Stimulated activated CD8-positive, alpha-beta memory T cell treated with anti-CD3 and anti-CD28 coated beads, Interleukin-12 subunit alpha, Interleukin-12 subunit beta, amount 100 ng/mL, for 24 hours (primary cell): ENCODE measurements around the gene ANKRD13D.

Experiments
- DNase-seq: peaks from one replicate; pipeline ENCODE4 v3.0.0-alpha.2; 2020; ENCODE audit errors: extremely low read depth

ANKRD13D gene

DNA sequence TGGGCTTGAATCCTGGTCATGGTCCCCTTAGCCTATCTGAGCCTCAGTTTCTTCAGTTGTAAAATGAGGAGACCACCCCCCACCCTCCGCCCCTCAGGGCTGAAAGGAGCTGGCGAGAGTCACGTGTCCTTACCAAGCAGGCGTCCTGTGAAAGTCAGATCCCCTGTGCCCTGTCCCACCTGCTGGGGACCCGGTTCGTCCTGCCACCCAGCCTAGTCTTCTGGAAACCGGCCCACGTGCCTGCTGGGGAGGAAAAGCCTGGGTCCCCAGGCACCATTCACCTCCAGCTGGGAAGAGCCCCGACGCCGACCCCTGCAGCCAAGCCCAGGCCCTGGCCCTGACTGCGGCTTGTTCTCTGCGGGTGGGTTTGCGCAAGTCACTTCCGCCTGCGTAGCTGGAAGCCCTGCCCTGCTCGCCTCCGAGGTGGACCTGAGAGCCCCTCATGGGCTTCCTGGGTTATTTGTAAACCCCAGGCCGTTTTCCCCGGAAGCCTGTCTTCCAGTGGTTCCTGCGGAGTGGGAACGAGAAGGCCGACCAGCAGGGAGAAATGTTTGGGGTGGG is 13.5 kb downstream of the ANKRD13D start:
- no peak for DNase-seq

DNA sequence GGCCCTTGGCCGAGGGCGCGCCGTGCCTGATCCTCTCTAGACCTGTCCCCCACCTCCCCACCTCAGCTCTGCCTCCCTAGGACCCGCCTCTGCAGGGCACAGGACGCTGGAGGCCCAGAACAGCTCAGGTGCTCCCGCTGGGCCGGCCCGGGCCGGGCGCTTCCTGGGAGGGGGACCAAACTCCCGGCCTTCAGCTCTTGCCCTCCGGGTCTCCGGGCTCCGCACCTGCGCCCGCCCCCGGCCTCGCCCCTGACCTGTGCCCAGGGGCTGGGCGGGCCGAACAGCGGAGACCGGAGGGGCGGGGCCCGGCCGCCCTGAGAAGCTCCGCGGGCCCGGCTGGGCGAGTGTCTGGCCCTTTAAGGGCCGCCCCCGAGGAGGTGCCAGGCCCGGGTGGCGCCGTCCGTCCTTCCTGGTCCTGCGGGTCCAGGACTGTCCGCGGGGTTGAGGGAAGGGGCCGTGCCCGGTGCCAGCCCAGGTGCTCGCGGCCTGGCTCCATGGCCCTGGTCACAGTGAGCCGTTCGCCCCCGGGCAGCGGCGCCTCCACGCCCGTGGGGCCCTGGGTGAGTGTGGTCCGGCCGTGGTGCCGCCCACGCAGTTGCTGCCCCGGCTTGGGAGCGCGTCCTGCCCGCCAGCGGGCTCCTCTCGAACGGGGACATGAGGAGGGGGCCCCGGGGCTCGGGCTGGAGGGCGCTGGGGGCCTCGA is 14.2 kb downstream of the ANKRD13D start, which contains the start of gene SSH3:
Gene SSH3 (plus strand): TSS at position 399 of the 703 bp plus-strand sequence. CDS start 96 bp downstream, at position 495.
- DNase-seq, result no peak

DNA sequence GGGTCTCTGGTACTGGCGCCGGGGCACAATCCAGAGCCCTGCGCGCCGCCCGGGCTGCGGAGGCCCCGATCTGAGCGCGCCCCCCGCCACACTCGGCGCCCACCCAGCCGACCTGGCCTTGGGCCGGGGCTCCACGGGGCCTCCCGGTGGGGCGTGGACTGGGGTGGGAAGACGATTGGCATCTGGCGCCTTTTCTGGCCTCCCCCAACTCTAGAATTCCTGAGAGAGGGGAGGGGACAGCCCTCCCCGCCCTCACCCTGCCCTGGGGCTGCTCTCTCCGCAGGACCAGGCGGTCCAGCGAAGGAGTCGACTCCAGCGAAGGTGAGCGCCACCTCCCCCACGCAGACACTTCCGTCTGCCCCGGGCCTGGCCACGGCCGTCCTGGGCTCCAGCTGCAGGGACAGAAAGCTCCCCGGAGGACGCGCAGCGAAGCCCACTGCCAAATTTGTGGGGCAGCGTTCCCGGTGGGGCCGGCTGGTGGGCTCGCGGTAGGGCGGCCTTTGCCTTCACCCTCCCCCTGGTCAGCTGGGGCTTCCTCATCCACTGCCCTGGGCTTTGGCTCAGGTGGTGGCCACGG is 14.8 kb downstream of the ANKRD13D start:
- DNase-seq, result no peak

DNA sequence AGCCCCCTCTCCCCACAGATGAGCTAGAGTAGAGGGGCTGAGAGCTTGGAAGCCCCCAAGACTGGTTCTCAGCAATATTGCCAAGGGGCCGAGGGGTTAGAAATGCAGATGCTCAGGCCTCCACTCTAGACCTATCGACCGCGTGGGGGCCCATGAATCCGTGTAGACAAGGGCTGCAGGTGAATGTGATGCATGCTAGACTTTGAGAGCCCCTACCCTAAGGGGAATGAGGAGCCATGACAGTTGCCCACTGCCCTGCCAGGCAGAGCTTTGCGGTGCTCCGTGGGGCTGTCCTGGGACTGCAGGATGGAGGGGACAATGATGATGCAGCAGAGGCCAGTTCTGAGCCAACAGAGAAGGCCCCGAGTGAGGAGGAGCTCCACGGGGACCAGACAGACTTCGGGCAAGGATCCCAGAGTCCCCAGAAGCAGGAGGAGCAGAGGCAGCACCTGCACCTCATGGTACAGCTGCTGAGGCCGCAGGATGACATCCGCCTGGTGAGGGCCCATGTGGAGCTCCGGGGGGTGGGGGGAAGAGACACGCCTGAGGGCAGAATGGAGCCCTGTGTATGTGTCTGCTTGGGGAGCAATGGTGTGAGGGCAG is 15.5 kb downstream of the ANKRD13D start:
- no peak for DNase-seq

DNA sequence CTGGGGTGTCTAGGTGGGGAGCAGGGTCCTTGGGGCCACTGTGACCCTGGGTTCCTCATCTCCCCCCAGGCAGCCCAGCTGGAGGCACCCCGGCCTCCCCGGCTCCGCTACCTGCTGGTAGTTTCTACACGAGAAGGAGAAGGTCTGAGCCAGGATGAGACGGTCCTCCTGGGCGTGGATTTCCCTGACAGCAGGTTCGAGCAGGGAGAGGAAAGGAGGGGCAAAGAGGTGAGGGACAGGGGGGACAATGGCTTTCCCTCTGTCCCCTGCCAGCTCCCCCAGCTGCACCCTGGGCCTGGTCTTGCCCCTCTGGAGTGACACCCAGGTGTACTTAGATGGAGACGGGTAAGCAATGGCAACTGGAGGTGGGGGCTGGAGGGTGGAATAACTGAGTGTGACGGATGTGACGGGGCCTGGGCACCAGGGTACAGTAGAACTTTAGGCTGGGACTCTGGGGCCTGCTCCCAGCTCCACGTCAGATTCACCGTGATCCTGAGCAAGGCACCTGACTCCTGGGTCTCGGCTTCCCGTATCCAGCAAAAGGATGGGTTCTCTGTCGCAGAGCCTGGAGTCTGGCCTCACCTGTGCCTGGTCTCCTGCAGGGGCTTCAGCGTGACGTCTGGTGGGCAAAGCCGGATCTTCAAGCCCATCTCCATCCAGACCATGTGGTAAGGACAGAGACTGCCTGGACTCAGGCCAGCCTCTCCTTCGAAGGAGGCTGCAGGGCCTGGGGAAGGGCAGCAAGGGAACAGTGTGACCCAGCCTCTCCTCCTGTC is 17.9 kb downstream of the ANKRD13D start:
- no peak for DNase-seq

DNA sequence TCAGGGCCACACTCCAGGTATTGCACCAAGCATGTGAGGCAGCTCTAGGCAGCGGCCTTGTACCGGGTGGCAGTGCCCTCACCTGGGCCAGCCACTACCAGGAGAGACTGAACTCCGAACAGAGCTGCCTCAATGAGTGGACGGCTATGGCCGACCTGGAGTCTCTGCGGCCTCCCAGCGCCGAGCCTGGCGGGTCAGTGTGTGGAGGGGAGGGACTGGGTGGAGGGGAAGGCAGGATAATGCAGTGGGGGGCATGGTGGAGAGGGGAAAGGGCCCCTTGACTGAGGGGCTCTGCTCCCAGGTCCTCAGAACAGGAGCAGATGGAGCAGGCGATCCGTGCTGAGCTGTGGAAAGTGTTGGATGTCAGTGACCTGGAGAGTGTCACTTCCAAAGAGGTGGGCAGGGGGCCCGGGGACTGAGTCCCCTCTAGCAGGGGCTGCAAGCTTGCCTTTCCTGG is 18.5 kb downstream of the ANKRD13D start:
- DNase-seq, result no peak

DNA sequence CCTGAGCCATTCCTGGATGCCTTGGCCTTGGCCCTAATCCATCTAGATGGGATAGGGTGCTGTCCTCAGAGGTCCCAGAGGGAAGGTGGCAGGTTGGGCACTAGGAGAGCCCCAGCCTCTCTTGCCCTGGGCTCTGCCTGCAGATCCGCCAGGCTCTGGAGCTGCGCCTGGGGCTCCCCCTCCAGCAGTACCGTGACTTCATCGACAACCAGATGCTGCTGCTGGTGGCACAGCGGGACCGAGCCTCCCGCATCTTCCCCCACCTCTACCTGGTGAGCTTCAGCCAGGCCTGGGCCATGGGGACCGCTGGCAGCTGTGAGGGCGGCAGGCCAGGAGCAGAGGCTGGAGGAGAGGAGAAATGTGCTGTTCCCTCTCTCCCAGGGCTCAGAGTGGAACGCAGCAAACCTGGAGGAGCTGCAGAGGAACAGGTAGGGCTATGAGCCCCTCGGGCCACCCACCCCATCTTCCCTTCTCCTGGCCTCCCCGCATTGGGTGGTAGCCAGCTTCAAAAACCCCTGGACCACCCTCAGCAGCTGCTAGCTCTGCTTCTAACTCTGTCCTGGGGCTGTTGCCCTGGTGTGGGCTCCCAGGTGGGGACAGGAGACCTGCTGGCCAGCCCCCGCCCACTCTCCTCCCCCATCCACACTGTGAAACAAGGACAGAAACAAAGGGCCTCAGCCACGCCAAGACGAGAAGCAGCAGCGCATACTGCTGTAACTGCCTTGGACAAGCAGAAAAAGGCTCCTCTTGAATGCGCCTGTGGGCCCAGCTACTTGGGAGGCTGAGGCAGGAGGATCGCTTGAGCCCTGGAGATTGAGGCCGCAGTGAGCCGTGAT is 19.1 kb downstream of the ANKRD13D start:
- no peak for DNase-seq

DNA sequence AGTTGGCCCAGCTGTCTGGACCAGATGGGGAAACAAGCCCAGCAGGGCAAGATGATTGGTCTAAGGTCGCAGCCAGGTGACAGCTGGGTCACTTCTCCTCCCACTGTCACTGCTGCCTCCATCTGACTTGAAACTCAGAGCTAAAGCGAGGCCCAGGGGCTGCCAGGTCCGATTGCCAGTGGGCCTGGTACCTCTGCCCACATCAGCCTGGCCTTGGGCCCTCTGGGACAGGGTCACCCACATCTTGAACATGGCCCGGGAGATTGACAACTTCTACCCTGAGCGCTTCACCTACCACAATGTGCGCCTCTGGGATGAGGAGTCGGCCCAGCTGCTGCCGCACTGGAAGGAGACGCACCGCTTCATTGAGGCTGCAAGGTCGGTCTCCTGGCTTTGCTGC is 20.1 kb downstream of the ANKRD13D start:
- DNase-seq, result no peak

DNA sequence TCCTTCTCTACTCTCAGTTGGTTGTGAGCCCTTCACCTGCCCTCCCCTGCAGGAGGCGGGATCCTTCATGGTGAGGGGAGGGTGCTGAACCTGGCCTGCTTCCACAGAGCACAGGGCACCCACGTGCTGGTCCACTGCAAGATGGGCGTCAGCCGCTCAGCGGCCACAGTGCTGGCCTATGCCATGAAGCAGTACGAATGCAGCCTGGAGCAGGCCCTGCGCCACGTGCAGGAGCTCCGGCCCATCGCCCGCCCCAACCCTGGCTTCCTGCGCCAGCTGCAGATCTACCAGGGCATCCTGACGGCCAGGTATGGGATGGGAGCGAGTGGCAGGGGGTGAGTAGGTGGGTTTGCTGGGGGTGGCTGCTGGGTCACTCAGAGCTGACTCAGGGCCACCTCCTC is 20.6 kb downstream of the ANKRD13D start:
- no peak for DNase-seq

DNA sequence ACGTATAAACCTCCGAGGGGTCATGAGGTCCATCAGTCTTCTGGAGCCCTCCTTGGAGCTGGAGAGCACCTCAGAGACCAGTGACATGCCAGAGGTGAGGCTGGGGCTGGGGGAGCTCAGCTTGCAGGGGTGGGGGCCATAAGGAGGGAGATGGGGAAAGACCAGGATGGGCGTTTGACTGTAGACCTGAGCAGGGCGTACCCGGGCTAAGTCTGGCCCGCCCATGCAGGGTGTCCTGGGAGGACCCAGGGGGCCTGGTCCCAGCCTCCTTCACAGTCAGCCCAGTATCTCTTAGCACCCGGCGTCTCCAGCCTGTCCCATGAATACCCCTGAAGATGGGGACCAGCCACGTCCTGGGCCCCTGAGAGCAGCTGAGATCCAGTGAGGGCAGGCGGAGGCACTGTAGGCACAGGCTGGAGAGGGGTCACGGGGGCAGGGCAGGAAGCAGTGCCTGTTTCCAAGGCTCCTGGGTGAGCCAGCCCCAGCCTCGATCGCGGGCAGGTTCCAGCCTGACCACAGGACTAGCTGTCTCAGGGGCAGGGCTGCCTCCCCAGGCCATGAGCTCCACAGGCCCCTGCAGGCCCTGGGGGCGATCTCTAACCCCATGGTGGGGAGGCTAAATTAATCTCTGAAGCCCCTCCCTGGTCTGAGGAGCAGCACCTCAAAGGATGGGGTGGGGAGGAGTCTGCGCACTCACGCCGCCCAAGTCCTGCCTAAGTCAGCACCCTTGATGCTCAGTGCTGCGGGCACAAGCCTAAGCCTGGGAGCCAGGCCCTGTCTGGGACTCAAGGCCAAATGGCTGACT is 21.3 kb downstream of the ANKRD13D start:
- DNase-seq, result no peak

DNA sequence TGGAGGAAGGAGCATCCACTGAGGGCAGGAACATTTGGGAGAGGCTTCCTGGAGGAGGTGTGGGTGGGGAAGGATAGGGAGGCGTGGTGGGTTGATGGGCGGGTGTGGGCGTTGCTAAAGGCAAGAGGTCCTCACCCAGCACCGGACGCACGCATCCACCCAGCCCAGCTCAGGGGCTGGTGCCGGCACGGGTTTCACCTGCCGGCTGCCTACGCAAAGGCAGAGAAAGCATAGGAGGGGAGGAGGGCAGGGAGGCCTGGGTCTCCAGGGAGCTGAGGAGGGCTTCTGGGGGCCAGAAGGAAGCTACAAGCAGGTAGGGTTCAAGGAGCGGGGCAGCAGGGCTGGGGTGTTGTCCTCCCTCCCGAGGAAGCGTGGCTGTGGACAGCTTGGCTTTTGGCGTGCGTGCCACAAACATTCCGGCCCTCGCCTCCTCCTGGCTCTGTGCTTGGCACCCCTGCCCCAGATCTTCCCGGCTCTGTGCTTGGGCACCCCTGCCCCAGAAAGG is 22.0 kb downstream of the ANKRD13D start:
- DNase-seq, result no peak

DNA sequence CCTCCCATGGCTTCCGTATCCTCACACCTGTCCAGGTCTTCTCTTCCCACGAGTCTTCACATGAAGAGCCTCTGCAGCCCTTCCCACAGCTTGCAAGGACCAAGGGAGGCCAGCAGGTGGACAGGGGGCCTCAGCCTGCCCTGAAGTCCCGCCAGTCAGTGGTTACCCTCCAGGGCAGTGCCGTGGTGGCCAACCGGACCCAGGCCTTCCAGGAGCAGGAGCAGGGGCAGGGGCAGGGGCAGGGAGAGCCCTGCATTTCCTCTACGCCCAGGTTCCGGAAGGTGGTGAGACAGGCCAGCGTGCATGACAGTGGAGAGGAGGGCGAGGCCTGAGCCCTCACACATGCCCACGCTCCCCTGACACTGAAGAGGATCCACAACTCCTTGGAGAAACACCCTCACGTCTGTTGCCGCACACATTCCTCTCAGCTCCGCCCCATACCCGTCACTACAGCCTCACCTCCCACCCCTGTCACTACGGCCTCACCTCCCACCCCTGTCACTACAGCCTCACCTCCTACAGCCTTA is 22.5 kb downstream of the ANKRD13D start:
- no peak for DNase-seq

DNA sequence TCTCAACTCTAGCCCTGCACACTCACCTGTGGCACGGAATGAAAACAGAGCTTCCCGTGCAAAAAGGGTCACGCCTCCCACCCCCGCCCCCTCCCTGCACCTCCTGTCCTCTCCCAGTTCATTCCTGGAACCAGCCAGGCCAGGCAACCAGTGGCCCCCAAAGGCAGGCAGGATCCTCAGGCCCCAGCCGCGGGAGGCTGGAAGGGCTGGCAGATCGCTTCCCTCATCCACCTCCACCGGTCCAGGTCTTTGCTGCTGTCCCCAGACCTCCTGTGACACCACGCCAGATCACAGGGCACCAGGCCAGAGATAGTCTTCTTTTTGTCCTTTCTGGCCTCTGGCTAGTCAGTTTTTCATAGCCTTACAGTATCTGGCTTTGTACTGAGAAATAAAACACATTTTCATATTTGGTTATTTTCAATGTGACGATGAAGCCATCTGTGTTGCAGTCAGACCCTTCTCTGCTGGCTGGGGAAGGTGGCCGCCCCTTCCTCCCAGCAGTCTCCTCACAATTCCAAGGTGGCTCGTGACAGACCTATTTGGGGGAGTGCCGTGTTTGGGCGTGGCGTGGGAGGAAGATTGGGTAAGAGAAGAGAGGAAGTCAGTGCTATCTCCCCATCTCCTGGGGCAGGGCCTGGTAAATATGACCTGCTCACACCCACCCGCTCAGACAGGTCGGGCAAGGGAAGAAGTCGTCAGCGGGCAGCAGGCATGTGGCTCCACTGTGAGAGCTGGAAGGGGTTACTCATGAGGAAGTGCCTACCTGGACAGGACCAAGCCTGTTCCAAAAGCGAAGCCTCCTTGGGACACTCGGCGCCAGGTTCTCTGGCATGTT is 23.3 kb downstream of the ANKRD13D start:
- no peak for DNase-seq

DNA sequence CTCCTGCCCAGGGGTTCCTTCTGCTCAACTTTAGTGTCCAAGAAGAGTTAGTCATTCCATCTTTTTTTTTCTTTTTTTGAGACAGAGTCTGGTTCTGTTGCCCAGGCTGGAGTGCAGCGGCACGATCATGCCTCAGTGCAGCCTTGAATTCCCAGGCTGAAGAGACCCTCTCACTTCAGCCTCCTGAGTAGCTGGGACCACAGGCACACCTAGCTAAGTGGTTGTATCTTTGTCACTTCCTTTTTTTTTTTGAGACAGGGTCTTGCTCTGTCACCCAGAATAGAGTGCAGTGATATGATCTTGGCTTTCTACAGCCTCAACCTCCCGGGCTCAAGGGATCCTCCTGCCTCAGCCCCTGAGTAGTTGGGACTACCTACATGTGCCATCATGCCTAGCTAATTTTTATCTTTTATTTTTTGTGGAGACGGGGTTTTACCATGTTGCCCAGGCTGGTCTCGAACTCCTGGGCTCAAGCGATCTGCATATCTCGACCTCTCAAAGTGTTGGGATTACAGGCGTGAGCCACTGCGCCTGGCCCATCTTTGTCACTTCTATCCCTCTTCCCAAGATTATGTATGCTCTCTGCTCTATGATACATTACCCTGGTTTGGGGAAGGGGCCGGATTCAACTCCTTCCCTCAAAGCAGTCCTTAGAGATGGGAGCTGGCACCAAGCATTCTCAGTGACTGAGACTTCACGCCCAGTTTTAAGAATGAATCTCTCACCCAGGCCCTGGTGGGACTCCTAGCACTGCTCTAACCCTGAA is 24.2 kb downstream of the ANKRD13D start:
- DNase-seq, result no peak

DNA sequence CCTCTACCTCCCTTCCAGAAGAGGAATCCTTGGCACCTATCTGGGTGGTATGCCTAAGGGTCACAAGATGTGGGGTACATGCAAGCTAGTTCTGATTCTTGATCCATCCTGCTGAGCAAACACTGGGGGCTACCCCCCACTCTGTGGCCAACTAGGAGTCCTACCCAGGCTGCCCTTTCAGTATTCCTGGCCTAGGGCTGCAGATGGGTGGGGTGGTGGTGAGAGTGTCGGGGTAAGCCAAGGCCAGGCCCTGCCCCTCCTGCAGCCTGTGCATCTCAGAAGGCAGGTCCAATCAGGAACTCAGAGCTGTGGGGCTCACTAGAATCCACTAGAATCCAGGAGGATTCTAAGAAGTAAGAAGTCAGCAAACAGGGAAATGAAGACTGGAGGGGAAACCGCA is 25.1 kb downstream of the ANKRD13D start:
- DNase-seq, result no peak

DNA sequence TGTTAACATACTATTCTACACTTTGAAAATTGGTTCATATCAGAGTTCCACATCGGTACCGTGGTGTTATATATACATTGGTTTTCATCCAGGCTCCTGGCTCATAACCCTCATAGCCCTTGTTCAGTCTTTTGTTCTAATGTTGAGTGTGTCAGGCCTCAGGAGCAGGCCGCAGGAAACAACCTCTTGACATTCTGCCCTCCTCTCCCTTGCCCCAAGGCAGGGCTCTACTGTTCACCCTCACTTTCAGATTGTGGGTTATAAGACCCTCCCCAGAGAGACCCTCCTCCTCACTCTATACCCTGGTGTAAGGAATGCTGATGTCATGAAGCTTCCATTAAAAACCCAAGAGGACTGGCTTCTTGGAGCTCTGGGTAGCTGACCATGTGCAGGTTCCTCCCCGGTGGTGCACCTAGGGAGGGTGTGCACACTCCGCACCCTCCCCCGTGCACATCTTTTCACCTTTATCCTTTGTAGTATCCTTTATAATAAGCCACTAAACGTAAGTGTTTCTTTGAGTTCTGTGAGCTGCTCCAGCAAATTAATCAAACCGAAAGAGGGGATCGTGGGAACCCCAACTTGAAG is 26.3 kb downstream of the ANKRD13D start:
- no peak for DNase-seq

DNA sequence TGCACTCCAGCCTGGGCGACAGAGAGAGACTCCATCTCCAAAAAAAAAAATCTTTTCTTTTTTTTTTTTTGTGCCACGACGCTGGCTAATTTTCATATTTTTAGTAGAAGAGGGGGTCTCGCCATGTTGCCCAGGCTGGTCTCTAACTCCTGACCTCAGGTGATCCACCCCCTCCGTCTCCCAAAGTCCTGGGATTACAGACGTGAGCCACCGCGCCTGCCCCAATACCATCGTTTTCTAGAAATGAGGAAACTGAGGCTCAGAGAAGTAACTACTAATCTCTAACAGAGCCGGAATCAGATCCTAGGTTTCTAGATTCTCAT is 27.7 kb downstream of the ANKRD13D start:
- DNase-seq, result no peak
